ENCODE results near the gene DUSP28.

DNA sequence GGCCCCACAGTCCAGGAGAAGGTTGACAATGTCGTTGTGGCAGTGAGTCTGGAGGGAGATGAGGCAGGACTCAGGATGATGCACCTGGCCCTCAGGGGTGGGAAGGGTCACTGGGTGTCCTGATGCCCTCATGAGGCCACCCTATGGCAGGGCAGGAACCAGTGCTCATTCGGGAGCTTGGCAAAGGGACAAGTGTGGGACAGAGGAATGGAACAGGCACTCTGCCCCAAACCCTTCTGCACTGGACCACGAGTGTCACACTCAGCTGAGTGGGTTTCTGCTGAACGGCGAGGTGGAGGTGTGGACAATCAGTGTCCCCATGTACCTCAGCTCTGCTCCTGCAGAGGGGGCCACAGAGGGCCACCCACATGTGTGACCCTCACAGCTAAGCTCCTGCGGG, 34.4 kb upstream of the DUSP28 start:
- TF ChIP-seq CTCF (IDR thresholded peaks at IDR 0.05) (no peak), POLR2A (IDR thresholded peaks at IDR 0.05) (no peak)
